RWPE1 (cell line): Measurements from ENCODE around the gene XPR1.

Experiments used
- CTCF ChIA-PET: fragments of 350-600 bp; sonication (Branson Sonifier 250); formaldehyde crosslinking; extraction: SDS; loops from one replicate; lab custom pipeline; 2021; lab: Yijun Ruan, JAX
- POLR2A ChIA-PET: fragments of 400-600 bp; formaldehyde crosslinking; extraction: SDS; loops from one replicate; lab custom pipeline; 2020; ENCODE audit warnings: antibody characterized with exemption; ENCODE audit not compliant: low non-redundant PET; lab: Yijun Ruan, JAX
- DNase-seq: peaks from one replicate; pipeline ENCODE4 v3.0.0; 2012; ENCODE audit warnings: low spot score
- H3K27ac ChIP-seq: fragments of 450-650 bp; 2 replicates; pipeline ENCODE4 v1.5.1; 2017
- CTCF ChIP-seq: fragments of 450-650 bp; conservative IDR thresholded peaks from 2 replicates; pipeline ENCODE4 v1.5.1; 2017; ENCODE audit warnings: low read depth, mild to moderate bottlenecking

XPR1 gene

GRCh38 chr1:180922631-180923015 lies 290.8 kb downstream of the XPR1 start:
- ChIA-PET POLR2A (interaction anchor here (0.5 kb wide), 1 partner anchor 99 kb away, joined by 3 read pairs; no protein-coding TSS in a partner anchor), CTCF (interaction anchor here (0.6 to 0.9 kb wide), 2 partner anchors 40 to 1714 kb away, joined by 3 read pairs; no protein-coding TSS in a partner anchor)
- TF ChIP-seq CTCF, result no peak
- peak overlapping the region; percentile 77 for H3K27ac ChIP-seq
- DNase-seq, result no peak

- TF ChIP-seq CTCF, result no peak
- ChIA-PET CTCF (interaction anchor here (0.6 to 0.9 kb wide), 2 partner anchors 17 to 41 kb away, joined by 3 read pairs; no protein-coding TSS in a partner anchor), POLR2A (interaction anchor here (0.5 kb wide), 1 partner anchor 99 kb away, joined by 3 read pairs; no protein-coding TSS in a partner anchor)
- H3K27ac ChIP-seq, result peak overlapping the region; percentile 77
- DNase-seq, result peak; percentile 44
Observed at GRCh38 chr1:180923021-180923841, 291.4 kb downstream of the XPR1 start.

- H3K27ac ChIP-seq, result peak overlapping the region; percentile 77
- no peak for TF ChIP-seq CTCF
- ChIA-PET POLR2A (no interaction called here), CTCF (interaction anchor here (0.6 to 0.9 kb wide), 2 partner anchors 17 to 42 kb away, joined by 3 read pairs; no protein-coding TSS in a partner anchor)
- DNase-seq, result no peak
Observed at GRCh38 chr1:180923887-180924286, 292.1 kb downstream of the XPR1 start.

- ChIA-PET POLR2A (no interaction called here), CTCF (interaction anchor here (0.6 to 0.7 kb wide), 2 partner anchors 21 to 39 kb away, joined by 3 read pairs; no protein-coding TSS in a partner anchor)
- TF ChIP-seq CTCF, result no peak
- DNase-seq, result no peak
- H3K27ac ChIP-seq, result no peak overlapping the region
Observed at GRCh38 chr1:180924939-180925338, 293.1 kb downstream of the XPR1 start.

- H3K27ac ChIP-seq, result no peak overlapping the region
- no peak for TF ChIP-seq CTCF
- no peak for DNase-seq
- CTCF ChIA-PET, result interaction anchor here (0.7 kb wide), 1 partner anchor 38 kb away, joined by 3 read pairs; no protein-coding TSS in a partner anchor
- POLR2A ChIA-PET, result no interaction called here
Observed at GRCh38 chr1:180925471-180926051, 293.7 kb downstream of the XPR1 start.
